B cell (primary cell): ENCODE results near the gene SLC4A5. TPM values are rescaled to one million over a fixed set of nuclear protein-coding genes. Genes with fewer than 3 reads are reported as not detected.

ENCODE experiments used
- ATAC-seq: fragments of 200-7000 bp; cut with Tn5 transposase; one replicate; pipeline ENCODE4 v1.10.0; 2021; ENCODE audit warnings: low read depth, mild to moderate bottlenecking, moderate number of reproducible peaks, moderate library complexity
- CTCF ChIA-PET: fragments of 350-600 bp; sonication (Branson Sonifier 250); formaldehyde crosslinking; loops from one replicate; lab custom pipeline; 2021; ENCODE audit warnings: antibody characterized with exemption, inconsistent platforms; lab: Charles Lee
- POLR2A ChIA-PET: fragments of 350-600 bp; sonication (Branson Sonifier 250); formaldehyde crosslinking; loops from one replicate; lab custom pipeline; 2021; ENCODE audit warnings: antibody characterized with exemption; lab: Charles Lee
- DNase-seq: peaks from one replicate; pipeline ENCODE4 v3.0.0; 2013
- H2AFZ ChIP-seq: 2 replicates; pipeline ENCODE4 v1.6.1; 2012; ENCODE audit warnings: mild to moderate bottlenecking, low read depth, low read length; ENCODE audit not compliant: insufficient read depth, poor library complexity, severe bottlenecking
- H3K27ac ChIP-seq, 2 donors: 1 replicate in 1 of 2; 2 replicates in 1 of 2; pipeline ENCODE4 v1.5.1; 2012 to 2013; ENCODE audit warnings: low read length in 2 of 2, mild to moderate bottlenecking in 2 of 2, moderate library complexity in 1 of 2
- H3K27me3 ChIP-seq, 4 experiments: fragments of 200-600 bp in 1 of 4; sonication (generic) in 1 of 4; replicated peaks in 1 of 4; 1 replicate in 2 of 4; 2 replicates in 2 of 4; pipeline versions ENCODE4 v1.6.1 to v1.7.0; 2013 to 2016; ENCODE audit warnings: low read length in 3 of 4, mild to moderate bottlenecking in 2 of 4, mixed read lengths in 1 of 4, moderate library complexity in 1 of 4; ENCODE audit not compliant: insufficient read depth in 4 of 4, control insufficient read depth in 3 of 4; ENCODE audit errors: control extremely low read depth in 1 of 4
- H3K36me3 ChIP-seq, 2 experiments: replicated peaks in 1 of 2; 1 replicate in 1 of 2; 2 replicates in 1 of 2; pipeline versions ENCODE4 v1.6.1 to v1.7.1; 2013; ENCODE audit warnings: low read length in 1 of 2; ENCODE audit not compliant: insufficient read depth in 2 of 2, control insufficient read depth in 1 of 2; ENCODE audit errors: control extremely low read depth in 1 of 2, extremely low read depth in 1 of 2
- H3K4me1 ChIP-seq, 2 donors: fragments of 200-600 bp in 1 of 2; sonication (generic) in 1 of 2; 1 replicate in 1 of 2; 2 replicates in 1 of 2; pipeline versions ENCODE4 v1.5.1 to v1.6.1; 2013 to 2017; ENCODE audit warnings: low read length in 2 of 2; ENCODE audit not compliant: control insufficient read depth in 2 of 2, insufficient read depth in 2 of 2
- H3K4me2 ChIP-seq: replicated peaks from 2 replicates; pipeline ENCODE3; 2012; ENCODE audit warnings: mild to moderate bottlenecking, low read depth, low read length; ENCODE audit not compliant: poor library complexity, severe bottlenecking
- H3K4me3 ChIP-seq, 5 experiments: fragments of 200-600 bp in 1 of 5; sonication (generic) in 1 of 5; 1 replicate in 3 of 5; 2 replicates in 2 of 5; pipeline versions ENCODE4 v1.5.1 to v1.7.0; 2011 to 2016; ENCODE audit warnings: low read length in 4 of 5, mild to moderate bottlenecking in 4 of 5, low read depth in 2 of 5, control low read depth in 1 of 5, moderate library complexity in 1 of 5; ENCODE audit not compliant: insufficient read depth in 1 of 5; ENCODE audit errors: control extremely low read depth in 1 of 5, extremely low read depth in 1 of 5
- H3K79me2 ChIP-seq: fragments of 200-600 bp; sonication (generic); one replicate; pipeline ENCODE4 v1.6.0; 2016; ENCODE audit warnings: low read length; ENCODE audit not compliant: control insufficient read depth, insufficient read depth
- H3K9ac ChIP-seq: fragments of 200-600 bp; sonication (generic); 2 replicates; pipeline ENCODE4 v1.6.1; 2017; ENCODE audit warnings: mild to moderate bottlenecking, low read length, moderate library complexity
- H3K9me3 ChIP-seq, 3 donors: one replicate each; pipeline versions ENCODE4 v1.6.1 to v1.7.1; 2013; ENCODE audit warnings: low read length in 2 of 3; ENCODE audit not compliant: control insufficient read depth in 2 of 3, insufficient read depth in 1 of 3; ENCODE audit errors: control extremely low read depth in 1 of 3
- H4K20me1 ChIP-seq: 2 replicates; pipeline ENCODE4 v1.6.0; 2012; ENCODE audit warnings: mild to moderate bottlenecking, low read length; ENCODE audit not compliant: insufficient read depth, control insufficient read depth, poor library complexity, severe bottlenecking
- H3K27ac Mint-ChIP-seq: one replicate; pipeline ENCODE4 v1.8.0; 2021; ENCODE audit warnings: mixed read lengths
- H3K27me3 Mint-ChIP-seq: one replicate; pipeline ENCODE4 v1.8.0; 2021; ENCODE audit warnings: mixed read lengths
- H3K4me1 Mint-ChIP-seq: one replicate; pipeline ENCODE4 v1.8.0; 2021; ENCODE audit warnings: mixed read lengths
- H3K4me3 Mint-ChIP-seq: one replicate; pipeline ENCODE4 v1.8.0; 2021; ENCODE audit warnings: mixed read lengths
- H3K9me3 Mint-ChIP-seq: one replicate; pipeline ENCODE4 v1.8.0; 2022; ENCODE audit warnings: mixed read lengths; ENCODE audit not compliant: insufficient read depth
- CTCF ChIP-seq: fragments of 200-600 bp; IDR thresholded peaks from one replicate; pipeline ENCODE4 v1.8.0; 2022; ENCODE audit warnings: antibody characterized with exemption, mild to moderate bottlenecking
- EZH2 ChIP-seq: IDR thresholded peaks from 2 replicates; pipeline ENCODE4 v1.6.1; 2012; ENCODE audit warnings: borderline replicate concordance, low read depth, mild to moderate bottlenecking, moderate library complexity, low read length; ENCODE audit not compliant: insufficient read depth, poor library complexity, severe bottlenecking
- WGBS: methylation state at CpG from one replicate; pipeline ENCODE4 v1.1.5; 2013; ENCODE audit warnings: missing lambda C conversion rate; ENCODE audit not compliant: insufficient coverage; 5-methylcytosine and 5-hydroxymethylcytosine counted together
- intact Hi-C: fragments of 100-400 bp; cut with micrococcal nuclease; formaldehyde crosslinking; loops from one replicate; pipeline ENCODE4 v1.10.0; 2022
- polyA plus RNA-seq: library from polyadenylated mRNA; depleted of rRNA; stranded (reverse); fragments of >200 nt; gene quantifications from 2 replicates; pipeline ENCODE4 v1.2.3, GENCODE V29; 2012
- total RNA-seq, 2 donors: library from RNA; stranded (reverse); fragments of 120-200 nt in 1 of 2; gene quantifications; 1 replicate in 1 of 2; 2 replicates in 1 of 2; pipeline versions ENCODE4 v1.2.3 to v1.2.4, GENCODE V29; 2013 to 2022

The SLC4A5 gene
- total and polyA plus RNA-seq, 2 donors (not counting 1 experiment from before 2014, with no cell fraction given), result 3.3 to 9.7 TPM

GRCh38 chr2:74328573-74328972 is 14.6 kb downstream of the SLC4A5 start:
- no peaks in the 10 kb centered on the region for H3K4me1 Mint-ChIP-seq
- H3K9me3 ChIP-seq, result no peaks in the 10 kb centered on the region
- H3K4me2 ChIP-seq, result no peak overlapping the region
- H3K36me3 ChIP-seq, result peaks cover 0 to 11% of the 10 kb centered on the region in 2 experiments
- no peak for ATAC-seq
- H3K4me3 ChIP-seq, result no peak overlapping the region
- no peak overlapping the region for H3K27ac ChIP-seq
- CTCF ChIA-PET, result interaction anchor here (1.0 to 1.3 kb wide), 2 partner anchors 12 to 180 kb away, joined by 4 read pairs; partner anchors contain the start of gene BOLA3
- H3K79me2 ChIP-seq, result no peaks in the 10 kb centered on the region
- DNase-seq, result no peak
- POLR2A ChIA-PET, result no interaction called here
- H3K9ac ChIP-seq, result no peak overlapping the region
- H3K9me3 Mint-ChIP-seq, result no peaks in the 10 kb centered on the region
- TF ChIP-seq EZH2 (no peak), CTCF (no peak)
- no peaks in the 10 kb centered on the region for H4K20me1 ChIP-seq
- no peaks in the 10 kb centered on the region for H3K27me3 ChIP-seq
- H3K27ac Mint-ChIP-seq, result no peak overlapping the region
- H3K4me3 Mint-ChIP-seq, result no peak overlapping the region
- H3K4me1 ChIP-seq, result no peaks in the 10 kb centered on the region
- no peaks in the 10 kb centered on the region for H3K27me3 Mint-ChIP-seq
- no peak overlapping the region for H2AFZ ChIP-seq
- intact Hi-C loops, result no loop called here
- 100% methylated on average over 1 of the region's 2 CpGs for WGBS

- 81% methylated on average over 2 of the region's 2 CpGs for WGBS
- H3K4me3 ChIP-seq, result no peak overlapping the region
- H3K27ac ChIP-seq, result no peak overlapping the region
- H4K20me1 ChIP-seq, result no peaks in the 10 kb centered on the region
- no peaks in the 10 kb centered on the region for H3K9me3 ChIP-seq
- no peak for DNase-seq
- no peaks in the 10 kb centered on the region for H3K79me2 ChIP-seq
- no peak for TF ChIP-seq CTCF
- no peak for TF ChIP-seq EZH2
- ChIA-PET POLR2A (no interaction called here), CTCF (interaction anchor here (1.0 to 1.3 kb wide), 3 partner anchors 10 to 180 kb away, joined by 3 to 4 read pairs (median 4); partner anchors contain the start of gene BOLA3)
- Mint-ChIP-seq H3K4me1 (no peaks in the 10 kb centered on the region), H3K4me3 (no peak overlapping the region), H3K27me3 (no peaks in the 10 kb centered on the region), H3K9me3 (no peaks in the 10 kb centered on the region), H3K27ac (no peak overlapping the region)
- H3K27me3 ChIP-seq, result no peaks in the 10 kb centered on the region
- H3K4me1 ChIP-seq, result no peaks in the 10 kb centered on the region
- H3K9ac ChIP-seq, result no peak overlapping the region
- no peak for ATAC-seq
- no peak overlapping the region for H2AFZ ChIP-seq
- no peak overlapping the region for H3K4me2 ChIP-seq
- peaks cover 0 to 11% of the 10 kb centered on the region in 2 experiments for H3K36me3 ChIP-seq
- intact Hi-C loops, result no loop called here
Measured at GRCh38 chr2:74328074-74328473, 15.1 kb downstream of the SLC4A5 start.
